ENCODE results near the gene KCNJ16. TPM values are rescaled to one million over a fixed set of nuclear protein-coding genes. Genes with fewer than 3 reads are reported as not detected.

Gene KCNJ16
- total RNA-seq, 1 experiment from 2014 or later = 9.3 TPM

DNA sequence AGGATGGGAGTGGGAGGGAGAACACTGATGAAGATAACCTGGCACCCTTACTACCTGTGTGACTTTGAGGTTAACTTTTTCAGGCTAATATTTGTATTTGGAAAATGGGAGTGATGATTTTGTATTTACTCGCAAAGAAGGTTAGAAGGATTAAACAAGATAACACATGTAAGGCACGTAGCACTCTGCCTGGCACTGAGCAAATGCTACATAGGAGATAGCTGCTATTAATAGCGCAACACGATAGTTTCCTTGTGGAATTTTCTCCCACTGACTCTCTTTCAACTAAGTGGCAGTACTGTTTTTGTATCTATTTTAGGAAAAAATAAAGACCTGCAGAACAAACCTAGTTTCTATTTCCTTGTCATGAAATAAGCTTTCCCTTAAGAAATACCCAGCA, 15.4 kb upstream of the KCNJ16 start:
- Mint-ChIP-seq H3K27me3 (ENCODE audit: insufficient read depth, unreplicated experiment) (no peaks in the 10 kb centered on the region), H3K27ac (ENCODE audit: unreplicated experiment) (no peak overlapping the region), H3K9me3 (ENCODE audit: unreplicated experiment) (no peaks in the 10 kb centered on the region), H3K4me3 (ENCODE audit: unreplicated experiment) (no peak overlapping the region), H3K36me3 (ENCODE audit: insufficient read depth, unreplicated experiment) (no peaks in the 10 kb centered on the region), H3K4me1 (ENCODE audit: low read depth, unreplicated experiment) (peaks cover 25% of the 10 kb centered on the region)
- DNase-seq = no peak
- intact Hi-C loops (cut with micrococcal nuclease; ENCODE audit: unreplicated experiment) = no loop called here
- Histone ChIP-seq H3K4me1 (peaks cover 20% of the 10 kb centered on the region), H3K36me3 (ENCODE audit: control insufficient read depth, insufficient read depth, low read length) (no peaks in the 10 kb centered on the region), H3K27me3 (replicated peaks; ENCODE audit: control insufficient read depth, insufficient read depth, low read length) (no peaks in the 10 kb centered on the region), H3K4me3 (ENCODE audit: low read depth, low read length) (no peak overlapping the region), H3K9me3 (no peaks in the 10 kb centered on the region)
- CTCF ChIA-PET = no interaction called here
- TF ChIP-seq, protein P1, sequence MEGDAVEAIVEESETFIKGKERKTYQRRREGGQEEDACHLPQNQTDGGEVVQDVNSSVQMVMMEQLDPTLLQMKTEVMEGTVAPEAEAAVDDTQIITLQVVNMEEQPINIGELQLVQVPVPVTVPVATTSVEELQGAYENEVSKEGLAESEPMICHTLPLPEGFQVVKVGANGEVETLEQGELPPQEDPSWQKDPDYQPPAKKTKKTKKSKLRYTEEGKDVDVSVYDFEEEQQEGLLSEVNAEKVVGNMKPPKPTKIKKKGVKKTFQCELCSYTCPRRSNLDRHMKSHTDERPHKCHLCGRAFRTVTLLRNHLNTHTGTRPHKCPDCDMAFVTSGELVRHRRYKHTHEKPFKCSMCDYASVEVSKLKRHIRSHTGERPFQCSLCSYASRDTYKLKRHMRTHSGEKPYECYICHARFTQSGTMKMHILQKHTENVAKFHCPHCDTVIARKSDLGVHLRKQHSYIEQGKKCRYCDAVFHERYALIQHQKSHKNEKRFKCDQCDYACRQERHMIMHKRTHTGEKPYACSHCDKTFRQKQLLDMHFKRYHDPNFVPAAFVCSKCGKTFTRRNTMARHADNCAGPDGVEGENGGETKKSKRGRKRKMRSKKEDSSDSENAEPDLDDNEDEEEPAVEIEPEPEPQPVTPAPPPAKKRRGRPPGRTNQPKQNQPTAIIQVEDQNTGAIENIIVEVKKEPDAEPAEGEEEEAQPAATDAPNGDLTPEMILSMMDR (IDR thresholded peaks at IDR 0.05; ENCODE audit: insufficient read depth in 1 of 2, low read depth in 1 of 2, low read length in 1 of 2, severe bottlenecking in 1 of 2, unreplicated experiment in 1 of 2) = no peak
- POLR2A ChIA-PET = no interaction called here
- BruUV-seq (replicated peaks) = no TSS peak

DNA sequence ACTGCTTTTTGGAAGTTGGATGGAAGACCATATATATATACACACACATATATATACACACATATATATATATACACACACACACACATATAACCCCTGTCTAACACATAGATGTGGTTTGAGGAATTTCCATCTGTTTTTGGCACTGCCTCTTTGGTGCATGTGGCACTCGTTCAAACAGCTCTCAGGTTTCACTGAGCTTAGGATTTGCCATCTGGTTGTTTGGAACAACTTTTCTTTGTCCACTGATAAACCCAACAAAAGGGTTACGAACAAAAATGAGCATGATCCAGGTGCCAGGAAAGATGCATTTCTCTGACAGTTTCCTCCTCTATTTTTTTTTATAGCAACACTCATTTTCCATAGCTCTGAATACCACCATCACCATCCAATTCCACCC, 14.6 kb upstream of the KCNJ16 start:
- DNase-seq = no peak
- Histone ChIP-seq H3K27me3 (replicated peaks; ENCODE audit: control insufficient read depth, insufficient read depth, low read length) (no peaks in the 10 kb centered on the region), H3K4me3 (ENCODE audit: low read depth, low read length) (no peak overlapping the region), H3K9me3 (no peaks in the 10 kb centered on the region), H3K4me1 (peaks cover 14% of the 10 kb centered on the region), H3K36me3 (ENCODE audit: control insufficient read depth, insufficient read depth, low read length) (no peaks in the 10 kb centered on the region)
- ChIA-PET POLR2A (no interaction called here), CTCF (no interaction called here)
- Mint-ChIP-seq H3K9me3 (ENCODE audit: unreplicated experiment) (no peaks in the 10 kb centered on the region), H3K4me1 (ENCODE audit: low read depth, unreplicated experiment) (peaks cover 20% of the 10 kb centered on the region), H3K36me3 (ENCODE audit: insufficient read depth, unreplicated experiment) (no peaks in the 10 kb centered on the region), H3K4me3 (ENCODE audit: unreplicated experiment) (no peak overlapping the region), H3K27ac (ENCODE audit: unreplicated experiment) (no peak overlapping the region), H3K27me3 (ENCODE audit: insufficient read depth, unreplicated experiment) (no peaks in the 10 kb centered on the region)
- no TSS peak for BruUV-seq (replicated peaks)
- TF ChIP-seq, protein P1 (IDR thresholded peaks at IDR 0.05; ENCODE audit: insufficient read depth in 1 of 2, low read depth in 1 of 2, low read length in 1 of 2, severe bottlenecking in 1 of 2, unreplicated experiment in 1 of 2) = no peak
- intact Hi-C loops (cut with micrococcal nuclease; ENCODE audit: unreplicated experiment) = no loop called here

DNA sequence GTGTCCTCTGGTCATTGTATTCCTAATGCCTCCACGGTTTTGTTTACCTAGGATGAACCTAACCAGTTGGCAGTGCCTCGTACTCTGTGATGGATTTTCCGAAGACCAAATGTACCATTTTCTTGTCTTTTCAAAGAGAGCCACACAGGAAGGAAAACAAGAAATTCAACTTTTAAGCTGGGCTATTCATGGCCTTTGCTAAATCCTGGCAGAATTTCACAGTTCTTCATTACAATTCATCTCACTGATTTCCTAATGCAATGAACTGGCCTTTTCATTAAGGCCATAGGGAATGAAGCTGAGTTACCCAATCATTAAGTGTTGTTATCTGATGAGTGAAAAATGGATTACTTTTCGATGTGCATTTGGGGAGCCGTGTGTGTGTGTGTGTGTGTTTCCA, 7.9 kb upstream of the KCNJ16 start:
- no peaks in the 10 kb centered on the region for H3K27me3 ChIP-seq (replicated peaks; ENCODE audit: control insufficient read depth, insufficient read depth, low read length)
- ChIA-PET CTCF (no interaction called here), POLR2A (no interaction called here)
- no peaks in the 10 kb centered on the region for H3K9me3 ChIP-seq
- intact Hi-C loops (cut with micrococcal nuclease; ENCODE audit: unreplicated experiment) = no loop called here
- no peaks in the 10 kb centered on the region for H3K9me3 Mint-ChIP-seq (ENCODE audit: unreplicated experiment)
- H3K4me3 ChIP-seq (ENCODE audit: low read depth, low read length) = no peak overlapping the region
- no peaks in the 10 kb centered on the region for H3K4me1 ChIP-seq
- BruUV-seq (replicated peaks) = no TSS peak
- H3K4me1 Mint-ChIP-seq (ENCODE audit: low read depth, unreplicated experiment) = peaks cover 7% of the 10 kb centered on the region
- no peak overlapping the region for H3K4me3 Mint-ChIP-seq (ENCODE audit: unreplicated experiment)
- no peaks in the 10 kb centered on the region for H3K27me3 Mint-ChIP-seq (ENCODE audit: insufficient read depth, unreplicated experiment)
- no peaks in the 10 kb centered on the region for H3K36me3 Mint-ChIP-seq (ENCODE audit: insufficient read depth, unreplicated experiment)
- no peaks in the 10 kb centered on the region for H3K36me3 ChIP-seq (ENCODE audit: control insufficient read depth, insufficient read depth, low read length)
- no peak for DNase-seq
- TF ChIP-seq, protein P1 (IDR thresholded peaks at IDR 0.05; ENCODE audit: insufficient read depth in 1 of 2, low read depth in 1 of 2, low read length in 1 of 2, severe bottlenecking in 1 of 2, unreplicated experiment in 1 of 2) = no peak
- H3K27ac Mint-ChIP-seq (ENCODE audit: unreplicated experiment) = no peak overlapping the region
